GM12878 (cell line): Measurements from ENCODE around the gene C5orf15.

ENCODE experiments used
- CREM ChIP-seq: IDR thresholded peaks from 2 replicates; pipeline ENCODE4 v1.6.1; 2014; ENCODE audit warnings: antibody characterized with exemption, low read depth
- CTCF ChIP-seq, 3 experiments: IDR thresholded peaks in 2 of 3; conservative IDR thresholded peaks in 1 of 3; 2 replicates each; pipeline ENCODE4 v1.5.1; 2011; ENCODE audit warnings: low read depth in 3 of 3, low read length in 3 of 3, mild to moderate bottlenecking in 3 of 3, control low read depth in 2 of 3, moderate library complexity in 2 of 3, inconsistent platforms in 1 of 3, mixed read lengths in 1 of 3; ENCODE audit not compliant: control insufficient read depth in 2 of 3, insufficient read depth in 1 of 3; ENCODE audit errors: extremely low read depth in 1 of 3
- JUND ChIP-seq: IDR thresholded peaks from 2 replicates; pipeline ENCODE4 v1.6.1; 2012; ENCODE audit warnings: low read depth, mild to moderate bottlenecking, low read length, improper control_type of control experiment, moderate library complexity
- POLR2A ChIP-seq: IDR thresholded peaks from 2 replicates; pipeline ENCODE4 v1.6.1; 2011; ENCODE audit warnings: low read depth, mild to moderate bottlenecking, low read length
- RFX5 ChIP-seq: IDR thresholded peaks from 2 replicates; pipeline ENCODE4 v1.6.1; 2011; ENCODE audit warnings: low read depth, low read length, improper control_type of control experiment
- SP1 ChIP-seq: IDR thresholded peaks from one replicate; pipeline ENCODE4 v1.6.1; 2011; ENCODE audit warnings: low read depth, low read length
- SUZ12 ChIP-seq: fragments of 200-600 bp; sonication (generic); IDR thresholded peaks from one replicate; pipeline ENCODE4 v1.6.1; 2018; ENCODE audit warnings: antibody characterized with exemption, mild to moderate bottlenecking; ENCODE audit not compliant: unreplicated experiment
- TCF12 ChIP-seq: IDR thresholded peaks from 2 replicates; pipeline ENCODE4 v1.6.1; 2011; ENCODE audit warnings: low read depth, mild to moderate bottlenecking, low read length
- TCF3 ChIP-seq: IDR thresholded peaks from 2 replicates; pipeline ENCODE4 v1.6.1; 2012; ENCODE audit warnings: low read depth, mild to moderate bottlenecking, low read length, borderline replicate concordance; ENCODE audit not compliant: insufficient read depth
- TF ChIP-seq, protein P1 (sequence below): IDR thresholded peaks from 2 replicates; pipeline ENCODE4 v1.6.1; 2012; ENCODE audit warnings: mild to moderate bottlenecking, low read depth, low read length
- TF ChIP-seq, protein P2 (sequence below): fragments of 450-650 bp; IDR thresholded peaks from 2 replicates; pipeline ENCODE4 v1.6.1; 2017; ENCODE audit warnings: mild to moderate bottlenecking, moderate library complexity

DNA sequence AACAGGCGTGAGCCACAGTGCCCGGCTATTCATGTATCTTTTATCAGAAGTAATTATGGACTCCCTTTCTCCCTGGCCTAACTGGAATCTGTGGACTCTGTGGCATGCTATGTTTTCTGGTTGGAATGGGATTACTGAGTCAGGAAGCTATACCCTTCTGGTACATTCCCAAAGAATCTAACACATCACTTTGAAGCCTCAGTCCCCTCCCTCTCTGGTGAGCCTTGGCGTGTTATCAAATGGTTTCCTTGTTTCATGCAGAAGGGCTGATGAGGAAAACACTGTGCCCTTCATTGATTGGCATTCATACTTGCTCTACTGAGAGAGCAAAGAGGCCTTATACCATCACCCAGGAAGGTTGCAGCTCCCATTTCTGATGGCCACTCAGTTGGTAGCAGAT, 22.9 kb downstream of the C5orf15 start:
- TF ChIP-seq, protein P1, sequence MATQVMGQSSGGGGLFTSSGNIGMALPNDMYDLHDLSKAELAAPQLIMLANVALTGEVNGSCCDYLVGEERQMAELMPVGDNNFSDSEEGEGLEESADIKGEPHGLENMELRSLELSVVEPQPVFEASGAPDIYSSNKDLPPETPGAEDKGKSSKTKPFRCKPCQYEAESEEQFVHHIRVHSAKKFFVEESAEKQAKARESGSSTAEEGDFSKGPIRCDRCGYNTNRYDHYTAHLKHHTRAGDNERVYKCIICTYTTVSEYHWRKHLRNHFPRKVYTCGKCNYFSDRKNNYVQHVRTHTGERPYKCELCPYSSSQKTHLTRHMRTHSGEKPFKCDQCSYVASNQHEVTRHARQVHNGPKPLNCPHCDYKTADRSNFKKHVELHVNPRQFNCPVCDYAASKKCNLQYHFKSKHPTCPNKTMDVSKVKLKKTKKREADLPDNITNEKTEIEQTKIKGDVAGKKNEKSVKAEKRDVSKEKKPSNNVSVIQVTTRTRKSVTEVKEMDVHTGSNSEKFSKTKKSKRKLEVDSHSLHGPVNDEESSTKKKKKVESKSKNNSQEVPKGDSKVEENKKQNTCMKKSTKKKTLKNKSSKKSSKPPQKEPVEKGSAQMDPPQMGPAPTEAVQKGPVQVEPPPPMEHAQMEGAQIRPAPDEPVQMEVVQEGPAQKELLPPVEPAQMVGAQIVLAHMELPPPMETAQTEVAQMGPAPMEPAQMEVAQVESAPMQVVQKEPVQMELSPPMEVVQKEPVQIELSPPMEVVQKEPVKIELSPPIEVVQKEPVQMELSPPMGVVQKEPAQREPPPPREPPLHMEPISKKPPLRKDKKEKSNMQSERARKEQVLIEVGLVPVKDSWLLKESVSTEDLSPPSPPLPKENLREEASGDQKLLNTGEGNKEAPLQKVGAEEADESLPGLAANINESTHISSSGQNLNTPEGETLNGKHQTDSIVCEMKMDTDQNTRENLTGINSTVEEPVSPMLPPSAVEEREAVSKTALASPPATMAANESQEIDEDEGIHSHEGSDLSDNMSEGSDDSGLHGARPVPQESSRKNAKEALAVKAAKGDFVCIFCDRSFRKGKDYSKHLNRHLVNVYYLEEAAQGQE: no peak
- no peak for TF ChIP-seq CTCF (IDR thresholded peaks at IDR 0.05 in 2 of 3, conservative IDR thresholded peaks at IDR 0.05 in 1 of 3; ENCODE audit: control insufficient read depth in 2 of 3, extremely low read depth in 1 of 3, insufficient read depth in 1 of 3, low read depth in 3 of 3, low read length in 3 of 3)
- TF ChIP-seq CREM: no peak
- TF ChIP-seq, protein P2, sequence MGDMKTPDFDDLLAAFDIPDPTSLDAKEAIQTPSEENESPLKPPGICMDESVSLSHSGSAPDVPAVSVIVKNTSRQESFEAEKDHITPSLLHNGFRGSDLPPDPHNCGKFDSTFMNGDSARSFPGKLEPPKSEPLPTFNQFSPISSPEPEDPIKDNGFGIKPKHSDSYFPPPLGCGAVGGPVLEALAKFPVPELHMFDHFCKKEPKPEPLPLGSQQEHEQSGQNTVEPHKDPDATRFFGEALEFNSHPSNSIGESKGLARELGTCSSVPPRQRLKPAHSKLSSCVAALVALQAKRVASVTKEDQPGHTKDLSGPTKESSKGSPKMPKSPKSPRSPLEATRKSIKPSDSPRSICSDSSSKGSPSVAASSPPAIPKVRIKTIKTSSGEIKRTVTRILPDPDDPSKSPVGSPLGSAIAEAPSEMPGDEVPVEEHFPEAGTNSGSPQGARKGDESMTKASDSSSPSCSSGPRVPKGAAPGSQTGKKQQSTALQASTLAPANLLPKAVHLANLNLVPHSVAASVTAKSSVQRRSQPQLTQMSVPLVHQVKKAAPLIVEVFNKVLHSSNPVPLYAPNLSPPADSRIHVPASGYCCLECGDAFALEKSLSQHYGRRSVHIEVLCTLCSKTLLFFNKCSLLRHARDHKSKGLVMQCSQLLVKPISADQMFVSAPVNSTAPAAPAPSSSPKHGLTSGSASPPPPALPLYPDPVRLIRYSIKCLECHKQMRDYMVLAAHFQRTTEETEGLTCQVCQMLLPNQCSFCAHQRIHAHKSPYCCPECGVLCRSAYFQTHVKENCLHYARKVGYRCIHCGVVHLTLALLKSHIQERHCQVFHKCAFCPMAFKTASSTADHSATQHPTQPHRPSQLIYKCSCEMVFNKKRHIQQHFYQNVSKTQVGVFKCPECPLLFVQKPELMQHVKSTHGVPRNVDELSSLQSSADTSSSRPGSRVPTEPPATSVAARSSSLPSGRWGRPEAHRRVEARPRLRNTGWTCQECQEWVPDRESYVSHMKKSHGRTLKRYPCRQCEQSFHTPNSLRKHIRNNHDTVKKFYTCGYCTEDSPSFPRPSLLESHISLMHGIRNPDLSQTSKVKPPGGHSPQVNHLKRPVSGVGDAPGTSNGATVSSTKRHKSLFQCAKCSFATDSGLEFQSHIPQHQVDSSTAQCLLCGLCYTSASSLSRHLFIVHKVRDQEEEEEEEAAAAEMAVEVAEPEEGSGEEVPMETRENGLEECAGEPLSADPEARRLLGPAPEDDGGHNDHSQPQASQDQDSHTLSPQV: no peak
- TF ChIP-seq JUND: no peak
- TF ChIP-seq TCF3: no peak
- TF ChIP-seq POLR2A: no peak
- TF ChIP-seq SUZ12: no peak
- TF ChIP-seq TCF12: no peak
- no peak for TF ChIP-seq SP1
- TF ChIP-seq RFX5: no peak
